GM21360 (cell line): Measurements from ENCODE around the gene FGF12.

Experiments
- ATAC-seq: cut with Tn5 transposase; IDR thresholded peaks from one replicate; pipeline ENCODE4 v1.9.1; 2021; ENCODE audit warnings: mild to moderate bottlenecking, moderate library complexity; ENCODE audit not compliant: unreplicated experiment

FGF12 gene

DNA sequence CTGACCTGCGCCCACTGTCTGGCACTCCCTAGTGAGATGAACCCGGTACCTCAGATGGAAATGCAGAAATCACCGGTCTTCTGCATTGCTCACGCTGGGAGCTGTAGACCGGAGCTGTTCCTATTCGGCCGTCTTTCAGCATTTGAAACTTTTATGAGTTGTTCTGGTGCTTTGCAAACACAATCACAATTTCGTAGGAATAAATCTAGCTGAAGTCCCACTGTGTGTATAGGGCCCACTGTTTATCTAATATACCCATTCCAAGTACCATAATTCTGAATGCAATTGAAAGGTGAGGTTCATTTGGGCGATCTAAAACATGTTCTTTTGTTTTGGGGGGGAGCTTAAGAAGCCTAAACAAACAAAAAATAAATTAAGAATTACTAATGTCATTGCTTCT, 572.1 kb downstream of the FGF12 start:
- ATAC-seq: no peak

DNA sequence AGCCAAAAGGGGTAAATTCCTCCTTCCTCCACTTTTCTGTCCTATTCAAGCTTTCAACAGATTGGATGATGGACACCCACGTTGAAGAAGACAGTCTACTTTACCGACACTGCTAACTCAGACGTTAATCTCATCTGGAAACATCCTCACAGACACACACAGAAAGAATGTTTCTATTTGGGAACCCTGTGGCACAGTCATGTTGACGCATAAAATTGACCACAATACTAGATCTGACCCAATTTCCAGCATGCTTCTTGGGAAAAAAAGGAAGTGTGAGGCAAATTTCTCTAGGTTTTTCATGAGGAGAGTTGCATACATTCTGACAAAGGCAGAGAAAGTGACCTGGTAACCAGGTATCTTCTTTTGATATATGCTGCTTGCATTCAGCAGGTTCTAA, 594.1 kb downstream of the FGF12 start:
- ATAC-seq: no peak

DNA sequence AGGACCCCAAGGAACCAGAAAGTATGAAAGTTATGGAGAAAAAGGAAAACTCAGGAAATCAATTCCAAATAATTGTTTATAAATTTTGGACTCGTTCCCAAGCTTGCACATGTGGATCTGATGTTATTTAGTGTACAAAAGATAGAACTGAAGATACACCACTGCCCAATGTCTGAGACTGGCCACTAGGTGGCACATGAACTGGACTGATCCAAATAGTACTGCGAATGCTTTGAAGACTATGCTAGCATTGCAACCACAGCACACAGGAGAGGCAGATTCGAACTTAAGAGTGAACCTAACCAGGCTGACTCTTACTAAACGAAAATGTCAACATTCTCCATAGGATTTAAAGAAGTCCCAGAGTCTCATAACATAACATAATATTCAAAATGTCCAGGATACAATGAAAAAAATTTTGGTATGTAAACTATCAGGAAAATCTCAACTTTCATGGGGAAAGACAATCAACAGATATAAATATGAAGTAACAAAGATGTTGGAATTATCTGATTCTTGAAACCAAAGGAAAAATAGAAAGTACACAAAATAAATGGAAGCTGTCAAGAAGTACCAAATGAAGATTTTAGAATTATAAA, 596.7 kb downstream of the FGF12 start:
- peak; percentile 81 for ATAC-seq

DNA sequence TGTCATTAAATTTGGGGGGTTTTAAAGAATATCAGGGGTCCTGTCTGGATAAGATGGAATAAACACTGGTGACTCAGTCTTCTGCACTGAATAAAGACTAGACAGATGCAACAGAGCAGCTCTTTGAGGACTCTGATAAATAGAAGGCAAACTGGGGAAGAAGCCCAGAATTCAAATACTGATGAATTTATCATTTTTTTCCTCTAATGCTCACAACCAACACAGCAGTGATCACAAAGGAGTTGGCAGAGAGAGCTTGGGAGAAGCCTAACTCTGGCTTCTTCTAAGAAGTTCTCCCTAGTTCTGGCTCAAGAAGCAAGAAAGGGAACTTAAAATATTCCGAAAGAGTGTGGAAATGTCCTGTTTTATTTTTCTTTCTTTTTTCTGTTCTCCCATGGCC, 597.8 kb downstream of the FGF12 start:
- ATAC-seq: no peak

DNA sequence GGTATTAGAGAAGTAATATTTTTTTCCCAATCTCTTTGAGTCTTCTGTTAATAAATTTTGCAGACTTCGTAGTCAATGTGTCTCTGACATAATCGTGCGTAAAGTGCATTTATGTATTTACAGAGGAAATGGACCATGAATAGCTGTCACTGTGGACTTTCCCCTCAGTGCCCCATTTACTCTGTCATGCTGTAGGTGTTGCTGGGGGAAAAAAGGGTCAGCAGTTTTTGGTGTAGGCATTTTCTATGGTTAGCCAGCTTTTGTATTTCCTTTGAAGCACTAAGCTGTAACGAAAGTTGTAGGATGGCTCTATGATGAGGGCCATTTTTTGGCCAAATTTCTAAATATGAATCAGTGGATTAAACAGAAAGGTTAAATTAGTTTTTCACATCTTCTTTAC, 598.4 kb downstream of the FGF12 start:
- peak; percentile 70 for ATAC-seq

DNA sequence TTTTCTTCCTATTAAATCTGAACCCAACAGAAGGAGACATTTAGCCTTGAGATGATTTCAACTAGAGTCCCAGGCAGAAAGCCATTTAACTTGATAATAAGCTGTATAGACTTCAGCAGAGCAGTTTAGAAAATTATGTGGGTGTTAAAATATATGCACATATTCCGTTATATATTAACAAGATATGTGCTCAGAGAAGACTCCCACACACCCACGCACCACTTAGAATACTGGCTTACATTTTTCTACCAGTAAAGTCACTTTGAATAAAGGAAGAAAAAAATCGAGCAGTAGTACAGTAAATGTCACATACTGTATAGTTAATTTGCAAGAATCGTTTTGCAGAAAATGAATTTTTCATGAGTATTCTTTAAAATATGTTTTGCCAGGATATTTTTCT, 599.3 kb downstream of the FGF12 start:
- no peak for ATAC-seq

DNA sequence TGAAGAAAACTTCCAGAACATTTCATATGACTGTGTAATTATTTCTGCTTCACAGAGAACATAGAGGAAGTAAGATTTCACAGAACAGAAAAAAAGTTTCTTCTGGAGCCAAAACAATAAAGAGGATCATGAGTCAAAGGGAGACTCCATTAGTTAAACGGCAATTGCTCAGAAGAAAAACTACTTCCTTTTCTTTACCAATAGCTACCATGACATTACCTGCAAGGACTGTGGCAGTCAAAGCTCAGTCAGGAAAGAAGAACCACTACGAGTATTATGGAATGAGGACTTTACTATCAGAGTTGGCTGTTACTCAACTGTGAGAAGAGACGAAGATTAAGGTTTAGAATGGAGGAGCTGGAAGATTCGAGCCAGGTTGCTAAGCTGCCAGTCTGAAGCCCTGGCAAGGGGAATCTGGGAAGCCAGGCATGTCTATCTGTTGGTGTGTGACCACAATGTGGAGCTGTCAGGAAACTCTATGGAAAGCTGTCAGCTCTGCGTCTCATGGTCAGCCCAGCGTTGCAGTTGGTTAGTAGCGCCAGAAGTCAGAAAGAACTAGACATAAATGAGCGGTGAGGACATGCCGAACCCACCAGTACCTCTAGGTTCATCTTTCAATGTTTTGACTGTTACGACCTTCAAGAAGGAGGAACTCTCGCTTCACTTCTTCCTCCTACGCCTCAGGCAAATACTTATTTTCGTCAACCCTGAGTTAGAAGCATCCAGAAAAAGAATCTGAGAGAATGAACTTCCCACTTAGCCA, 604.3 kb downstream of the FGF12 start:
- ATAC-seq: peak; percentile 93

DNA sequence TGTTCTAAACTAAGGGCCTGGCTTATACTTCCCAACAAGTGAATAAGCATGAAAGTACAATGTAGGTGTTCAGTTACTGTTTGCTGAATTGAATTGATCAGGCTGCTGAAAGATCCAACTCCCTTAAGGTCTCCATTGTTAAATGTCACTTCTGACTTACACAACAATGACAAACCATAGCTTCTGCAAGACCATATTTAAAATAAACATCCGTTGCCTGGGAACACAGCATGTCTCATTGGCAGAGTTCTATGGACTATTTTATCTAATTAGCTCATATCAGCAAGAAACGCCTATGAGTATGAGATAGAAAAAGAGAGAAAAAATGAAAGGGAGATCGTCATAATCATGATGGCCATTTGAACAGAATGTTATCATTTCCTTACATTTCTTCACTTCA, 605.4 kb downstream of the FGF12 start:
- ATAC-seq: no peak

DNA sequence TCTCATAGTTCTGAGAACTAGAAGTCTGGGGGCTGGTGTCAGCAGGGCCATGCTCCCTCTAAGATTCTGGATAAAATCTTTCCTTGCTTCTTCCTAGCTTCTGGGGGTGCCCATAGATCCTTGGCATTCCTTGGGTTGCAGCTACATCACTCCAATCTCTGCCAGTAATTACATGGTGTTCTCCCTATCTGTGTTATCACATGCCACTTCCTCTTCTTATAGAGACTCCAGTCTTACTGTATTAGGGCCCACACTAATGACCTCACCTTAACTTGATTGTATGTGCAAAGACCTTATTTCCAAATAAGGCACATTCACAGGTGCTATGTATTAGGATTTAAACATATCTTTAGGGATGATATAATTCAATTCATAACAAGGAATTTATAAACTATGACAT, 618.5 kb downstream of the FGF12 start:
- no peak for ATAC-seq

DNA sequence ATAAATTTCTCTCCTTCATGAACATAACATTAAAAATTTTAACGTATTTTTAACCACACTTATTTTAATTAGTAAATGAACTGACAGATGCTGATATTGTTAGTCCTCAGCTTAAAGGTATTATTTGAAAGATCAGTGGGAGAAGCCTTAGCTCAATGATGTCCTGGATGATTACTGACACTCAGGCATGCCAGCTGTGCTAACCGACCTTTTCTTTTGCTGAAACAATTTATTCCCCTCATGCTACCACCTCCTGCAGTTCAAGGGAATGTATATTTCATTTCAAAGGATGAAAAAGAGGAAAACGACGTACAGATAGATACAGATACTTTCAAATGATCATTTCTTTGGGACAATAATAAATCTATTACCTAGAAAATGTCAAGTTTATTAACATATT, 620.8 kb downstream of the FGF12 start:
- ATAC-seq: no peak

DNA sequence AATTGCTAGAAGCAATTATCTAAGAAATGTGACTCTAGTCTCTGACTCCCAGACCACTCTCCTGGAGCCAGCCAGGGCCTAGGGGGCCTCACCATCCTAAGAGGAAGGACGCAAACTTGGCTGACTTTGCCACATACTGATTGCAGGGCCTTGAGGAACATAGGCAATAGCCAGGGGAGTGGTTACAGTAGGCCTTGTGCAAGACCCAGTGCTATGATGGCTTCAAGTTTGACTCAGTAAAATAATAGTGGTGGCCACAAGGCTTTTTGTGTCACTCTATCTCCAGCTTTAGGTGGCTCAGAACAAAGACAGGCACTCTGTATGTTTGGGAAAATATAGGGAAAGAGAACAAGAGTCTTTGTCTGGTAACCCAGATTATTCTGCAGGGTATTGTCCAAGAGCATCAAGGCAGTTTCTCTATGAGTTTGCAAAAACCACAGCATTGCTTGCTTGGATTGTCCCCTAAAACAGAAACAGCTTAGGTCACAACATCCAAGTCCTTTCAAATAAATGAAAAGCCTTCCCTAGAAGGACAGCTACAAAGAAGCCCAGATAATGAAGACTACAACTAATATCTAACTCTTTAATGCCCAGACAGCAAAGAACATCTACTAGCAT, 634.8 kb downstream of the FGF12 start:
- ATAC-seq: peak; percentile 49

DNA sequence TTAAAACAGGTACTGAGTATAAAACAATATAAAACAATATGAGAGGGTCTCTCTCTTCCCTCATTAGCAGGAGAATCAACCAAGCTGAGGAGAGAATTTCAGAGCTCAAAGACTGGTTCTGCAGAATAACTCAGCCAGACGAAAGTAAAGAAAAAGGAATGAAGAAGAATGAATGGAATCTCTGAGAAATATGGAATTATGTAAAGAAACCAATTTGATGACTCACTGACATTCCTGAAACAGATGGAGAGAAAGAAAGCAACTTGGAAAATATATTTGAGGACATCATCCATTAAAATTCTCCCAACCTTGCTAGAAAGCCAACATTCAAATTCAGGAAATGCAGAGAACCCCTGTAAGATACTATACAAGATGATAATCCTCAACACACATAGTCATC, 635.5 kb downstream of the FGF12 start:
- ATAC-seq: no peak

DNA sequence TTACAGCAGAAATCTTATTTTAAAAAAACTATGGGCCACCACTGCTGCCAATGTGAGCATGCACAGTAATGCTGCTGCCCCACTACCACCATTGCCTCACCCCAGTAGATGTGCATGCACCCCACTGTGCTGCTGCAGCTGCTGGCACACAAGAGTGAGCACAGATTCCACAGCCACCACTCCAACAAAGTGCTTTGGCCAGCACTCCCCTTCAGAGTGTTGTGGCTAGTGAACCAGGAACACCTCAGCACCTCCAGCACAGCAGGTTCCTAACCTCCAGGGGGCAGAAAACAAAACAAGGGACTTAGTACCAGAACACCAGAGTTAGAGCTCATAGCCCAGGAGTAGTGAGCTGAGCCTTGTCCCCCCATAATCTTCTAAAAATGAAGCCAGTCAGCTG, 636.8 kb downstream of the FGF12 start:
- ATAC-seq: peak; percentile 79
